Thyroid gland (tissue), 4 donors: ENCODE results near the gene THSD7A. TPM values are rescaled to one million over a fixed set of nuclear protein-coding genes. Genes with fewer than 3 reads are reported as not detected.
A peak's percentile ranks its signal among the peaks of the same experiment; 100 is the strongest.

Experiments used
- DNase-seq, 2 donors: peaks; one replicate each; pipeline ENCODE4 v3.0.0-alpha.2; 2019
- H3K27ac ChIP-seq, 3 donors: fragments of 200-600 bp; sonication (generic); 1 replicate in 2 of 3; 2 replicates in 1 of 3; pipeline ENCODE4 v1.5.1; 2016 to 2019; ENCODE audit warnings: mild to moderate bottlenecking in 1 of 3, moderate library complexity in 1 of 3
- H3K27me3 ChIP-seq: fragments of 200-600 bp; sonication (generic); one replicate; pipeline ENCODE4 v1.5.1; 2019
- H3K36me3 ChIP-seq, 2 donors: fragments of 200-600 bp; sonication (generic); one replicate each; pipeline ENCODE4 v1.5.1; 2016 to 2019
- H3K4me1 ChIP-seq, 2 donors: fragments of 200-600 bp; sonication (generic); one replicate each; pipeline ENCODE4 v1.5.1; 2017 to 2019
- H3K4me3 ChIP-seq, 3 donors: fragments of 200-600 bp; sonication (generic); replicated peaks in 1 of 3; 1 replicate in 2 of 3; 2 replicates in 1 of 3; pipeline ENCODE4 v1.5.1; 2016; ENCODE audit warnings: mild to moderate bottlenecking in 1 of 3
- H3K9me3 ChIP-seq: fragments of 200-600 bp; sonication (generic); one replicate; pipeline ENCODE4 v1.5.1; 2017
- CTCF ChIP-seq, 6 experiments: fragments of 200-600 bp in 3 of 6; fragments of 450-650 bp in 3 of 6; sonication (generic) in 3 of 6; IDR thresholded peaks; one replicate each; pipeline ENCODE4 v1.5.1; 2016 to 2019; ENCODE audit warnings: antibody characterized with exemption in 6 of 6, mild to moderate bottlenecking in 2 of 6, inconsistent platforms in 1 of 6, moderate library complexity in 1 of 6
- POLR2A ChIP-seq, 2 donors: fragments of 450-650 bp; IDR thresholded peaks; one replicate each; pipeline ENCODE4 v1.6.1; 2017; ENCODE audit warnings: antibody characterized with exemption in 2 of 2, mild to moderate bottlenecking in 2 of 2, moderate library complexity in 1 of 2
- WGBS, 2 donors: methylation state at CpG; one replicate each; pipeline ENCODE4 v1.1.5; 2017; 5-methylcytosine and 5-hydroxymethylcytosine counted together
- intact Hi-C: fragments of 100-400 bp; cut with DNase I; formaldehyde crosslinking; loops from one replicate; pipeline ENCODE4 v1.15.1; 2023
- total RNA-seq, 4 donors: library from RNA; depleted of rRNA; stranded (reverse); fragments of >200 nt; gene quantifications; one replicate each; pipeline ENCODE4 v1.2.3, GENCODE V29; 2016

The THSD7A gene
- total RNA-seq = 1 to 10 TPM; 4.2 to 6.1 (median 5.8) TPM

- Histone ChIP-seq H3K9me3 (no peaks in the 10 kb centered on the region), H3K27ac (peak within 1 kb of the TSS; percentile 54 to 56 (median 54)), H3K4me3 (peak within 1 kb of the TSS; percentile 8 to 55 (median 42)), H3K27me3 (no peaks in the 10 kb centered on the region), H3K4me1 (peaks cover 7 to 8% of the 10 kb centered on the region in 2 donors), H3K36me3 (no peaks in the 10 kb centered on the region)
- peak; percentile 54 to 60 for DNase-seq
- WGBS, 2 donors = 6 to 7% methylated on average over 31 to 35 of the region's 62 CpGs
- intact Hi-C loops = loop anchor here (10.0 kb wide), 1 partner anchor 493 kb away; no protein-coding TSS in a partner anchor
- TF ChIP-seq POLR2A (IDR thresholded peaks at IDR 0.05) = peak in 1 of 2 donors; percentile 5
- TF ChIP-seq CTCF (IDR thresholded peaks at IDR 0.05) = peak in 2 of 6 experiments; percentile 33 to 35
Observed at GRCh38 chr7:11831736-11832495, at the start of gene THSD7A. THSD7A (minus strand) TSS chr7:11832198; CDS start chr7:11831946, 252 bp downstream.

- no peak for DNase-seq
- 70 to 89% methylated on average over 5 of the region's 5 CpGs for WGBS, 2 donors
- intact Hi-C loops = no loop called here
- no peak for TF ChIP-seq CTCF (IDR thresholded peaks at IDR 0.05)
- TF ChIP-seq POLR2A (IDR thresholded peaks at IDR 0.05) = no peak
- H3K9me3 ChIP-seq = no peaks in the 10 kb centered on the region
- H3K27ac ChIP-seq = no peak overlapping the region
- H3K27me3 ChIP-seq = no peaks in the 10 kb centered on the region
- H3K4me1 ChIP-seq = no peaks in the 10 kb centered on the region
- H3K4me3 ChIP-seq = no peak overlapping the region
- no peaks in the 10 kb centered on the region for H3K36me3 ChIP-seq
Observed at GRCh38 chr7:11881680-11882079, 49.7 kb upstream of the THSD7A start.

GRCh38 chr7:11875635-11876034 lies 43.6 kb upstream of the THSD7A start:
- TF ChIP-seq POLR2A (IDR thresholded peaks at IDR 0.05) (no peak), CTCF (IDR thresholded peaks at IDR 0.05) (no peak)
- 68 to 72% methylated on average over 1 of the region's 1 CpG for WGBS, 2 donors
- intact Hi-C loops = no loop called here

GRCh38 chr7:11865671-11866070 lies 33.7 kb upstream of the THSD7A start:
- no peak for DNase-seq
- Histone ChIP-seq H3K9me3 (no peaks in the 10 kb centered on the region), H3K4me1 (no peaks in the 10 kb centered on the region), H3K27me3 (no peaks in the 10 kb centered on the region), H3K4me3 (no peak overlapping the region), H3K27ac (no peak overlapping the region), H3K36me3 (no peaks in the 10 kb centered on the region)
- intact Hi-C loops = no loop called here
- 64 to 88% methylated on average over 2 of the region's 2 CpGs for WGBS, 2 donors
- TF ChIP-seq CTCF (IDR thresholded peaks at IDR 0.05) (no peak), POLR2A (IDR thresholded peaks at IDR 0.05) (no peak)

More at GRCh38 chr7:11875635-11876034, 43.6 kb upstream of the THSD7A start:
- no peak for DNase-seq
- H3K36me3 ChIP-seq = no peaks in the 10 kb centered on the region
- no peaks in the 10 kb centered on the region for H3K9me3 ChIP-seq
- no peak overlapping the region for H3K27ac ChIP-seq
- H3K4me1 ChIP-seq = no peaks in the 10 kb centered on the region
- no peaks in the 10 kb centered on the region for H3K27me3 ChIP-seq
- no peak overlapping the region for H3K4me3 ChIP-seq

GRCh38 chr7:11858622-11859302 lies 26.8 kb upstream of the THSD7A start:
- intact Hi-C loops = no loop called here
- Histone ChIP-seq H3K27ac (no peak overlapping the region), H3K4me3 (no peak overlapping the region), H3K36me3 (no peaks in the 10 kb centered on the region), H3K9me3 (no peaks in the 10 kb centered on the region), H3K4me1 (peaks cover 0 to 3% of the 10 kb centered on the region in 2 donors), H3K27me3 (no peaks in the 10 kb centered on the region)
- no peak for TF ChIP-seq CTCF (IDR thresholded peaks at IDR 0.05)
- no peak for TF ChIP-seq POLR2A (IDR thresholded peaks at IDR 0.05)
- DNase-seq = no peak
- WGBS, 2 donors = 55 to 64% methylated on average over 6 of the region's 6 CpGs
